ENCODE measurements around the gene LOXL1.

The LOXL1 gene

GRCh38 chr15:73994912-73995622 lies 68.8 kb downstream of the LOXL1 start:
- H2BK12ac ChIP-seq (ENCODE audit: low read length in 2 of 2) = peak overlapping the region; percentile 8 to 38
- peak overlapping the region; percentile 10 for H2AK5ac ChIP-seq (ENCODE audit: low read length, severe bottlenecking)
- peak overlapping the region; percentile 82 for H2BK15ac ChIP-seq (ENCODE audit: low read depth, poor library complexity, severe bottlenecking)
- peak overlapping the region; percentile 96 for H3K9ac ChIP-seq (ENCODE audit: low read length)
- WGBS = under 1% methylated on average over 16 of the region's 18 CpGs
- H3K27me3 ChIP-seq (ENCODE audit: control insufficient read depth in 1 of 2, insufficient read depth in 1 of 2, low read length in 2 of 2) = no peaks in the 10 kb centered on the region
- peak; percentile 22 for DNase-seq
- peak overlapping the region; percentile 30 for H4K91ac ChIP-seq (ENCODE audit: low read length)
- peaks cover 11 to 32% of the 10 kb centered on the region in 2 experiments for H3K36me3 ChIP-seq (ENCODE audit: control insufficient read depth in 1 of 2, insufficient read depth in 2 of 2, low read depth in 1 of 2, low read length in 2 of 2)
- no peak overlapping the region for H2BK120ac ChIP-seq (ENCODE audit: low read depth, low read length)
- H3K4ac ChIP-seq (ENCODE audit: low read depth in 1 of 2, low read length in 2 of 2) = peak overlapping the region; percentile 63 to 89
- peak overlapping the region in 1 of 2 experiments; percentile 79 for H3K23ac ChIP-seq (ENCODE audit: low read length in 2 of 2)
- peak overlapping the region; percentile 81 for H2BK5ac ChIP-seq (ENCODE audit: low read depth, low read length, poor library complexity, severe bottlenecking)
- H3K9me3 ChIP-seq (ENCODE audit: control insufficient read depth, low read length) = no peaks in the 10 kb centered on the region
- no peak overlapping the region for H4K8ac ChIP-seq (ENCODE audit: low read length)
- no peak overlapping the region for H2AFZ ChIP-seq (ENCODE audit: low read depth, low read length)
- H3K18ac ChIP-seq (ENCODE audit: low read depth in 1 of 2, low read length in 2 of 2) = peak overlapping the region; percentile 87 to 91
- peaks cover 36% of the 10 kb centered on the region for H3K4me1 ChIP-seq (ENCODE audit: control insufficient read depth, insufficient read depth, low read depth, low read length)
- H3K27ac ChIP-seq (ENCODE audit: low read length, poor library complexity, severe bottlenecking) = peak overlapping the region; percentile 64
- H3K4me3 ChIP-seq (ENCODE audit: insufficient read depth in 1 of 2, low read depth in 1 of 2, low read length in 2 of 2) = peak overlapping the region; percentile 76 to 92
- peaks cover 17% of the 10 kb centered on the region for H3K79me1 ChIP-seq (replicated peaks; ENCODE audit: low read length, poor library complexity, severe bottlenecking)
- H3K4me2 ChIP-seq (ENCODE audit: low read length, poor library complexity, severe bottlenecking) = peak overlapping the region; percentile 68
- peak overlapping the region in 1 of 2 experiments; percentile 76 for H3K14ac ChIP-seq (ENCODE audit: low read length in 2 of 2)

- Histone ChIP-seq H3K14ac (ENCODE audit: low read length in 2 of 2) (no peak overlapping the region), H3K4ac (ENCODE audit: low read depth in 1 of 2, low read length in 2 of 2) (no peak overlapping the region), H2BK15ac (ENCODE audit: low read depth, poor library complexity, severe bottlenecking) (no peak overlapping the region), H3K27me3 (ENCODE audit: control insufficient read depth in 1 of 2, insufficient read depth in 1 of 2, low read length in 2 of 2) (no peaks in the 10 kb centered on the region), H3K9me3 (ENCODE audit: control insufficient read depth, low read length) (no peaks in the 10 kb centered on the region), H3K9ac (ENCODE audit: low read length) (peak overlapping the region; percentile 96), H2BK5ac (ENCODE audit: low read depth, low read length, poor library complexity, severe bottlenecking) (no peak overlapping the region), H3K79me1 (replicated peaks; ENCODE audit: low read length, poor library complexity, severe bottlenecking) (peaks cover 9% of the 10 kb centered on the region), H4K91ac (ENCODE audit: low read length) (no peak overlapping the region), H2AK5ac (ENCODE audit: low read length, severe bottlenecking) (no peak overlapping the region), H2AFZ (ENCODE audit: low read depth, low read length) (no peak overlapping the region), H3K27ac (ENCODE audit: low read length, poor library complexity, severe bottlenecking) (peak overlapping the region; percentile 58), H3K18ac (ENCODE audit: low read depth in 1 of 2, low read length in 2 of 2) (no peak overlapping the region), H3K4me2 (ENCODE audit: low read length, poor library complexity, severe bottlenecking) (peak overlapping the region; percentile 57), H3K4me1 (ENCODE audit: control insufficient read depth, insufficient read depth, low read depth, low read length) (peaks cover 31% of the 10 kb centered on the region), H4K8ac (ENCODE audit: low read length) (no peak overlapping the region), H2BK12ac (ENCODE audit: low read length in 2 of 2) (no peak overlapping the region), H3K23ac (ENCODE audit: low read length in 2 of 2) (no peak overlapping the region), H3K36me3 (ENCODE audit: control insufficient read depth in 1 of 2, insufficient read depth in 2 of 2, low read depth in 1 of 2, low read length in 2 of 2) (peaks cover 9 to 41% of the 10 kb centered on the region in 2 experiments), H2BK120ac (ENCODE audit: low read depth, low read length) (no peak overlapping the region), H3K4me3 (ENCODE audit: insufficient read depth in 1 of 2, low read depth in 1 of 2, low read length in 2 of 2) (peak overlapping the region in 1 of 2 experiments; percentile 92)
- WGBS = 76% methylated on average over 1 of the region's 2 CpGs
- DNase-seq = no peak
Observed at GRCh38 chr15:73996267-73996666, 70.0 kb downstream of the LOXL1 start.

GRCh38 chr15:73996939-73997338 lies 70.7 kb downstream of the LOXL1 start:
- Histone ChIP-seq H3K4me3 (ENCODE audit: insufficient read depth in 1 of 2, low read depth in 1 of 2, low read length in 2 of 2) (peak overlapping the region in 1 of 2 experiments; percentile 92), H3K36me3 (ENCODE audit: control insufficient read depth in 1 of 2, insufficient read depth in 2 of 2, low read depth in 1 of 2, low read length in 2 of 2) (peaks cover 14 to 47% of the 10 kb centered on the region in 2 experiments), H3K23ac (ENCODE audit: low read length in 2 of 2) (no peak overlapping the region), H3K27ac (ENCODE audit: low read length, poor library complexity, severe bottlenecking) (no peak overlapping the region), H3K14ac (ENCODE audit: low read length in 2 of 2) (no peak overlapping the region), H2BK5ac (ENCODE audit: low read depth, low read length, poor library complexity, severe bottlenecking) (no peak overlapping the region), H2AFZ (ENCODE audit: low read depth, low read length) (no peak overlapping the region), H3K4me2 (ENCODE audit: low read length, poor library complexity, severe bottlenecking) (peak overlapping the region; percentile 74), H3K4ac (ENCODE audit: low read depth in 1 of 2, low read length in 2 of 2) (no peak overlapping the region), H2BK15ac (ENCODE audit: low read depth, poor library complexity, severe bottlenecking) (no peak overlapping the region), H2AK5ac (ENCODE audit: low read length, severe bottlenecking) (no peak overlapping the region), H3K79me1 (replicated peaks; ENCODE audit: low read length, poor library complexity, severe bottlenecking) (peaks cover 3% of the 10 kb centered on the region), H4K8ac (ENCODE audit: low read length) (peak overlapping the region; percentile 9), H3K18ac (ENCODE audit: low read depth in 1 of 2, low read length in 2 of 2) (no peak overlapping the region), H3K4me1 (ENCODE audit: control insufficient read depth, insufficient read depth, low read depth, low read length) (peaks cover 27% of the 10 kb centered on the region), H3K9ac (ENCODE audit: low read length) (peak overlapping the region; percentile 96), H4K91ac (ENCODE audit: low read length) (no peak overlapping the region), H2BK12ac (ENCODE audit: low read length in 2 of 2) (no peak overlapping the region), H3K9me3 (ENCODE audit: control insufficient read depth, low read length) (no peaks in the 10 kb centered on the region), H2BK120ac (ENCODE audit: low read depth, low read length) (no peak overlapping the region), H3K27me3 (ENCODE audit: control insufficient read depth in 1 of 2, insufficient read depth in 1 of 2, low read length in 2 of 2) (no peaks in the 10 kb centered on the region)
- peak; percentile 72 for DNase-seq
- 79% methylated on average over 3 of the region's 5 CpGs for WGBS

- Histone ChIP-seq H3K36me3 (ENCODE audit: control insufficient read depth in 1 of 2, insufficient read depth in 2 of 2, low read depth in 1 of 2, low read length in 2 of 2) (peaks cover 20 to 55% of the 10 kb centered on the region in 2 experiments), H4K91ac (ENCODE audit: low read length) (no peak overlapping the region), H3K9me3 (ENCODE audit: control insufficient read depth, low read length) (no peaks in the 10 kb centered on the region), H3K14ac (ENCODE audit: low read length in 2 of 2) (no peak overlapping the region), H2BK12ac (ENCODE audit: low read length in 2 of 2) (no peak overlapping the region), H3K18ac (ENCODE audit: low read depth in 1 of 2, low read length in 2 of 2) (no peak overlapping the region), H2AK5ac (ENCODE audit: low read length, severe bottlenecking) (no peak overlapping the region), H2AFZ (ENCODE audit: low read depth, low read length) (no peak overlapping the region), H4K8ac (ENCODE audit: low read length) (no peak overlapping the region), H2BK15ac (ENCODE audit: low read depth, poor library complexity, severe bottlenecking) (no peak overlapping the region), H3K27me3 (ENCODE audit: control insufficient read depth in 1 of 2, insufficient read depth in 1 of 2, low read length in 2 of 2) (no peaks in the 10 kb centered on the region), H3K23ac (ENCODE audit: low read length in 2 of 2) (no peak overlapping the region), H3K4me1 (ENCODE audit: control insufficient read depth, insufficient read depth, low read depth, low read length) (peaks cover 22% of the 10 kb centered on the region), H3K79me1 (replicated peaks; ENCODE audit: low read length, poor library complexity, severe bottlenecking) (peaks cover 6% of the 10 kb centered on the region), H3K4me3 (ENCODE audit: insufficient read depth in 1 of 2, low read depth in 1 of 2, low read length in 2 of 2) (peak overlapping the region in 1 of 2 experiments; percentile 92), H3K9ac (ENCODE audit: low read length) (peak overlapping the region; percentile 96), H2BK5ac (ENCODE audit: low read depth, low read length, poor library complexity, severe bottlenecking) (no peak overlapping the region), H3K4me2 (ENCODE audit: low read length, poor library complexity, severe bottlenecking) (peak overlapping the region; percentile 51), H3K27ac (ENCODE audit: low read length, poor library complexity, severe bottlenecking) (no peak overlapping the region), H3K4ac (ENCODE audit: low read depth in 1 of 2, low read length in 2 of 2) (no peak overlapping the region), H2BK120ac (ENCODE audit: low read depth, low read length) (no peak overlapping the region)
- DNase-seq = no peak
- 97% methylated on average over 27 of the region's 27 CpGs for WGBS
Observed at GRCh38 chr15:73997986-73998385, 71.7 kb downstream of the LOXL1 start.

All from mesenchymal stem cell (in vitro differentiated cells and primary cell).